HG03095 (cell line): ENCODE measurements around the gene GSTM3.

ENCODE experiments used
- ATAC-seq: cut with Tn5 transposase; IDR thresholded peaks from one replicate; pipeline ENCODE4 v1.9.1; 2021; ENCODE audit warnings: moderate library complexity; ENCODE audit not compliant: unreplicated experiment

Gene GSTM3

DNA sequence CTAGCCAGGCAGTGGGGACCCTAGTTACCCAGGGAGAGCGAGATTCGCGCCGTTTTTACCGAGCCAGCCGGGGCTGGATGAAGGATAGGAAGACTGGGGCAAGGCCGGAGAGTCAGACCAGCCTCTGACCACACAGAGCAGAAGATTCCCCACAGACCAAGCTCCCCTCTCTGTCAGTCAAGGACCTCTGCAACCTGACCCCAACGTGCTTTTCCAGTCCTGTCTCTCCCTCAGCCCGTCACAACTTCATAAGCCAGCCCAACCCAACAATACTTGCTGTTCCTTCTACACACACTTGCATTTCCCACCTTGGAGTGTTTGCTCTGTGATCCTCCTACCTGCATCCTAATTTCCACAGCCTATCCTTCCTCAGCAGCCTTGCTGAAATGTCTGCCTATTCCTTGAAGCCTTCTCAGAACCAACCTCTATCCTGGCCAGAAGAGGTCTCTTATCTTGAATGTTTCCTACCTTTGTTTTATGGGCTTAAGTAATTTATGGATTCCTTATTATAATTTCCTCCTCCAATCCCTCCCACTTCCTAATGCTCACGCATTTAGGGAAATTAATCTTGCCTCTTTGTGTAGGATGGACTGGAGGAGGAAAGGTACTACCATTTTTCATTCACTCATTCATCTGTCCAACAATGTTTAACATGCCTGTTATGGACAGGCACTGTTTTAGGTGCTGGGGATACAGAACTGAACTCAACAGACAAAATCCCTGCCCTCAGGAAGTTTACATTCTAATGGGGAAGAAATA, at the start of gene GSTM3:
Gene GSTM3 (minus strand): TSS at position 424 of the 759 bp plus-strand sequence. CDS start 751 bp downstream, outside the sequence.
- ATAC-seq = no peak

DNA sequence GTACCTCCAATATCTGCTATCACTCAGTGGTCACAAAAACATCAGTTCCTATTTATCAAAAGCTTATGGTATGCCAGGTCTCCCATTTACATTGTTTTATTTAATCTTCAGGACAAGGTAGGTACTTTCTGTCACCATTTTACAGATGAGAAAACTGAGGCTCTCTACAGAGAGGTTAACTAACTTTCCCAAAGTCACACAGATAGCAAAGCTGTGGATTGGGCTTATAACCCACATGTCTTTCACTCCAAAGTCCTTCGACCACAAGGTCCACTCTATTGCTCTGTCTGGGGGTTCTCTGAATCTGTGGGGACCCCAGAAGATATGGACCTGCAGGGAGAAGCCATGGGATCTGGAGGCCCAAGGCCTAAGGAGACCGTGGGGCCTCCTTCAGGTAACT, 49.5 kb upstream of the GSTM3 start:
- ATAC-seq = no peak

- ATAC-seq = no peak
Observed at GRCh38 chr1:109789551-109790180, 48.8 kb upstream of the GSTM3 start.

DNA sequence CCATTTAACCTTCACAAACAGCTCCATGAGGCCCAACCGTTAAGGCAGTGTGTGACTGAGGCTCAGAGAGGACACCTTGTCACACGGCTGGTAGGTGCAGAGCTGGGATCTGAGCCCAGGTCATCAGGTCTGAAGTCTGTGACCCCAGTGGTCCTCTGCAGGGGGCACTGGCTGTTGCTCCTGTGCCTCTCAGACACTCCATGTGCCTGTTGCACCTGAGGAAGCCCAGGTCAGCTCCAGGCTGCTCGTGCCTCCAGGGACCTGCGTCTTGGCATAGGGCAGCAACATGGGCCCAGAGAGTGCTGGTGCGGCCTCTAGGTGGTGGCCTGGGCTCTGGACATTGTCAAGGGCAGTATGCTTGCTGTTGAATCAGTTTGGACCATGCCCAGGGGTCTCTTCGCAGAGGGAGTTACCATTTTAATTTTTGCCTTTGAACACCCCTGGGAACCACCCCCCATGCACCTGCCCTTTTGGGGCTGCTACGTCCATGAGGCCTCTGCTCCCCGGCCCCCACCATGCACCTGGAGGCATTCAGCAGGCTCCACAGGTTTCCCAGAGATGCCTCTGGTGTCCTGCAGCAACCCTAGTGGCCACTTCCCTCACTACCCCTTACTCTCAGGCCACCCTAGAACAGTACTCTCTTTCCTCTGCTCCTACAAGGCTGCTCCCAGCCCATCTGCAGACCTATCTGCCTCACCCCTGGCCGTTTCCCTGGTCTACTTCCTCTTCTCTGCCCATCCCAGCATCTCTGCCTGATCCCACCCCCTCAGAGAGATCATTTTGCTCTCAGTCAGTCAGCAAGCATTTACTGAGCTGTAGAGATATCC, 48.1 kb upstream of the GSTM3 start:
- no peak for ATAC-seq

DNA sequence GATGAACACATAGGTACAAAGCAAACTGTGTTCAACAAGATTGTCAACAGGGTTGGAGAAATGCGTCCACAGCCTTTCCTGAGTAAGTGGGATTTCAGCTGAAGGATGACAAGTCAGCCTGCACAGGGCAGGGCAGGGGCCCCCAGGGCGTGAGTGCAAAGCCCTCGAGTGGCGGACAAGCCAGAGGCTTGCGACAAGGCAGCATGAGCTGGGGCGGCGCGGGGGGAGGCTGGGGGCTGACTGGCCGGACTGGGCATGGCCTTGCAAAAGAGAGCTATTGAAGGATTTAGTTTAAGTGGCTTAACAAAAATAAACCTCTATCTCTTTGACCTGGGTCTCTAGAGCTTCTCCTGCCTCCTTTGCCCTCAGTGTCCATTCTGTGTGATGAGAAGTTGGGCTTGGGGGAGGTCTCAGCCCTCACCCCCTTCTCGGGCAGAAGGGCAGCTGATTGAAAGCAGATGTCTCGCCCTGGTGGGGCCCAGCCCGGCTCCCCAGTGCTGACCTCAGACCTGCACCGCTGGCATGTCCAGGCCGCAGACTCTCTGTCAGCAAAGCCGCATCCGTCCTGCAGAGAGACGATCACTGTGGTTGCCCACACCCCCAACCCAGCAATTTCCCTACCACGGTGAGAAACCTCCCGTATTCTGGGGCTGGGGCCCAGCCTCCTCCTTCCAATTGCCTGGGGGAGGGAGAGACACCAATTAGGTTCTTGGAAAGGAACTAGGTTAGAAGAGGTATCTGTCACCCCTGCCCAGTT, 47.2 kb upstream of the GSTM3 start:
- ATAC-seq = no peak

GRCh38 chr1:109787211-109787844, 46.5 kb upstream of the GSTM3 start:
- ATAC-seq = no peak

GRCh38 chr1:109786531-109787021, 45.7 kb upstream of the GSTM3 start:
- no peak for ATAC-seq

- no peak for ATAC-seq
Observed at GRCh38 chr1:109786112-109786480, 45.3 kb upstream of the GSTM3 start.

DNA sequence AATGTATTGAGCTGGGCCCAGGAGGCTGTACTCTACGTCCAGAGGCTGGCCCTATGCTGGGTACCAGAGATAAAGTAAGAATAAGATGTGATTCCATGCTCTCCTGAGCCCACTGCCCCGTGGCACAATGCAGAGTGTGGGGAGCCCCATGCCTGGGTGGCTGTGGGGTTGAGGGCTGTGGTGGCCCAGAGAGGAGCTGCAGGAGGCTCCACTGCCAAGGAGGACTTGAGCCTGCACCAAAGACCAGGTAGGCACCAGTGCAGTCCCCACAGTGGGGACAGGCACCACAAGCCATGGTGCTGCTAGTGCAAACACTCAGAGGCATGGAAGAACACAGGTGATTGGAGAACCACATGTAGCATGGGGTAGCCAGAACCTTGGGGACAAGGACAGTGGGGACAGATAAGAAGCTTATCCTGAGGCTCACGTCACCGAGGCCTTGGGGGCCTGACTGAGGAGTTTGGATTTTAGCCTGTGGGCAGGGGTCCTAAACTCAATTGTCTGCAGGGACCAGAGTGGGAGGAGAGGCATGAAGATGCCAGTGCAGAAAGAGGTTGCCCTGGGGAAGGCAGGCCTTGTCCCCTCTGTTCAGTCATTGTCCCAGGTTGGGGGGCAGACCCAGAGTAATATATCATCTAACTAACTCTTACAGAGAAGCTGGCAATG, 44.7 kb upstream of the GSTM3 start:
- no peak for ATAC-seq

- ATAC-seq = no peak
Observed at GRCh38 chr1:109784551-109785252, 43.9 kb upstream of the GSTM3 start.

DNA sequence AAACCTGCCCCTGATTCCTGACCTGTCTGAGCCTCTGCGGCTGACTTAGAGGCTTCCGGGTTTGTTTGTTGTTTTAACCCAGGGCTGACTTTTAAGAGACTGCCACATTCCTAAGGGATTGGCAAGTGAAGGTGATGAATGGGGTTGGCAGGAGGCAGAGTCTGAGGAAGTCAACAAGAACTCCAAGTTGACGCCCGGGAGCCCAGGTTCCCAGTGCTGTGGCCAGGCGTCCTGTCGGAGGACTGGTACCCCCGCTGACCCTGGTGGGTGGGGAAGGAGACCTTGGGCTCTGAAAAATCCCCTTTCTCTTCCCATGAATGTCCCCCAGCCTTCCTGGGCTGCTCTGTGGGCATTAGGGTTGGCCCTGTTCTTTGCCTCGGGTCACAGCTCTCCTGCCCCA, 42.6 kb upstream of the GSTM3 start:
- ATAC-seq = no peak

DNA sequence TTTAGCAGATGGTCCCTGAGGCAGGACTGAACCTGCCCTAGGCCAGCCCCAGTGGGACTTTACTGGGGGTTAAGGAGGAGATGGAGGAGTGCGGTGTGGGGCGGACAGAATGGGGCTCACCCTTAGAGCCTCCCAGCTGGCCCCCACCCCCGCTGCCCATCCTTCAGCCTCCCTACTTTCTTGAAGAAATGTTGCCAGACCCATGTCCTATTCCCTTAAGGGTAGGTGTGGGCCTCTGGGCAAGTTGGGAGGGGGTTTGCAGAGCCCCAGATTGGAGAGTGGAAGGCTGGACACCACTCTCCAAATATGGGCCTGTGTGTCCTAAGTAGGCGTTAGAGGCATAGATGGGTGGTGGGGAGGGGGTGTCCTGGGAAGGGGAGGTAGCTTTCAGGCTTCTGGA, 42.1 kb upstream of the GSTM3 start:
- no peak for ATAC-seq

DNA sequence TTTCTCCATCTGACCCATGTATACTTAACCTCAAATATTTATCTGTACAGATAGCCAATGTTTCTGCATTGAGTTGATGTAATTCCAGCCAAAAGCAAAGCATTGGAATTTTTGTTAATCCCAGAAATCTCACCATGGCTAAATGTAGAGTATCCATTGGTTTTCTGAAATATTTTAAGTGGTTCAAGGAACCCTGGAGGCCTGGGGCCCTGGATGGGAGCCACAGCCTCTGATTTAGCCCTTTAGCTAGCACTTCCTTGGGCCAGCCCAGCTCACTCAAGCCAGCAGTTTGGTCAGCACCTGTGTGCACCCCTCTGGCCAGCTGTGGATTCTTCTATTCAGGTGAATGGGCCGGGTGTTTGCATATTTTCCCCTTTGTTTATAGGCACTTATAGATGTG, 41.7 kb upstream of the GSTM3 start:
- ATAC-seq = no peak

DNA sequence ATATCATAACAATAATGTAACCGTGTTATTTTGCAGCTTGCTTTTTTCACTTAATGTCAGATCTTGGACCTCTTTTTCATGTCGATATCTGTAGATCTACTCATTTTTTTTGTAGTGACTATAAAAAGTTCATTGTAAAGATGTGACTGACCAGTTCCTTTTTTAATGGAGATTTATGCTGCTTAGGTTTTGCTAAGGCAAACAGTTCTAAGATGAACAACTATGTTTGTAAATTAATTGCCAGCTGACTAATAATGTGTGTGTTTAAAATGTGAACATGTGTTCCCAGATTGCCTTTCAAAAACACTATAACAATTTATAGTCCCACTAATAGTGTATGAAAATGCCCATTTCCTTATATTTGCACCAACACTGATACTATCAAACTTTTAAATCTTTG, 41.0 kb upstream of the GSTM3 start:
- no peak for ATAC-seq

- no peak for ATAC-seq
Observed at GRCh38 chr1:109780982-109781381, 40.1 kb upstream of the GSTM3 start.

- ATAC-seq = no peak
Observed at GRCh38 chr1:109777980-109778625, 37.3 kb upstream of the GSTM3 start.

GRCh38 chr1:109777436-109777835, 36.6 kb upstream of the GSTM3 start:
- no peak for ATAC-seq

- no peak for ATAC-seq
Observed at GRCh38 chr1:109776911-109777310, 36.1 kb upstream of the GSTM3 start.
